Upper lobe of left lung (tissue), 6 donors: ENCODE measurements around the gene VWA3A. TPM values are rescaled to one million over a fixed set of nuclear protein-coding genes. Genes with fewer than 3 reads are reported as not detected.
A peak's percentile ranks its signal among the peaks of the same experiment; 100 is the strongest.

ENCODE experiments used
- ATAC-seq, 2 donors: fragments of 200-7000 bp; cut with Tn5 transposase; one replicate each; pipeline ENCODE4 v1.9.1; 2022; ENCODE audit warnings: mild to moderate bottlenecking in 2 of 2, moderate library complexity in 2 of 2; ENCODE audit not compliant: low FRiP score in 2 of 2
- DNase-seq, 2 donors: peaks; one replicate each; pipeline ENCODE4 v3.0.0-alpha.2; 2019 to 2020
- H3K27ac ChIP-seq, 4 donors: fragments of 200-600 bp; sonication (generic); one replicate each; pipeline ENCODE4 v1.5.1; 2016 to 2019
- H3K27me3 ChIP-seq, 4 donors: fragments of 200-600 bp; sonication (generic); one replicate each; pipeline ENCODE4 v1.5.1; 2017 to 2019
- H3K36me3 ChIP-seq, 4 donors: fragments of 200-600 bp; sonication (generic); one replicate each; pipeline ENCODE4 v1.5.1; 2016 to 2019
- H3K4me1 ChIP-seq, 4 donors: fragments of 200-600 bp; sonication (generic); one replicate each; pipeline ENCODE4 v1.5.1; 2018 to 2019
- H3K4me3 ChIP-seq, 4 donors: fragments of 200-600 bp; sonication (generic); one replicate each; pipeline ENCODE4 v1.5.1; 2017 to 2019; ENCODE audit warnings: mild to moderate bottlenecking in 2 of 4, moderate library complexity in 1 of 4
- H3K9me3 ChIP-seq, 4 donors: fragments of 200-600 bp; sonication (generic); one replicate each; pipeline ENCODE4 v1.5.1; 2018 to 2019
- EP300 ChIP-seq, 4 donors: sonication (generic); formaldehyde crosslinking; IDR thresholded peaks; one replicate each; pipeline ENCODE4 v1.5.1; 2017; ENCODE audit warnings: antibody characterized with exemption in 4 of 4, control low read depth in 2 of 4
- POLR2A ChIP-seq, 4 donors: fragments of 450-650 bp; IDR thresholded peaks; one replicate each; pipeline ENCODE4 v1.5.1; 2016 to 2017; ENCODE audit warnings: antibody characterized with exemption in 4 of 4, mild to moderate bottlenecking in 2 of 4
- POLR2AphosphoS5 ChIP-seq, 2 donors: sonication (generic); formaldehyde crosslinking; IDR thresholded peaks; one replicate each; pipeline ENCODE4 v1.5.1; 2017; ENCODE audit warnings: antibody characterized with exemption in 2 of 2
- WGBS, 2 donors: methylation state at CpG; one replicate each; pipeline ENCODE4 v1.1.5; 2017 to 2018; 5-methylcytosine and 5-hydroxymethylcytosine counted together
- total RNA-seq, 6 donors: library from RNA; depleted of rRNA in 4 of 6; stranded (reverse); fragments of >200 nt in 4 of 6; gene quantifications; one replicate each; pipeline versions ENCODE4 v1.1.0 to v1.2.1, GENCODE V29; 2016 to 2021
- TF ChIP-seq, protein P1 (sequence below), 6 experiments: fragments of 450-650 bp in 4 of 6; fragments of 200-600 bp in 2 of 6; sonication (generic) in 2 of 6; IDR thresholded peaks; one replicate each; pipeline ENCODE4 v1.5.1; 2016 to 2019; ENCODE audit warnings: antibody characterized with exemption in 6 of 6
- donor health status: DM: no; HTN: no; CAD: no; lungs with moderate emphysema.
- donor health status: DM: no; HTN: yes; CAD: no; lungs with severe emphysema.

VWA3A gene
- total RNA-seq, 6 donors from 2014 or later: 0.43 to 47.8 (median 14.9) TPM

DNA sequence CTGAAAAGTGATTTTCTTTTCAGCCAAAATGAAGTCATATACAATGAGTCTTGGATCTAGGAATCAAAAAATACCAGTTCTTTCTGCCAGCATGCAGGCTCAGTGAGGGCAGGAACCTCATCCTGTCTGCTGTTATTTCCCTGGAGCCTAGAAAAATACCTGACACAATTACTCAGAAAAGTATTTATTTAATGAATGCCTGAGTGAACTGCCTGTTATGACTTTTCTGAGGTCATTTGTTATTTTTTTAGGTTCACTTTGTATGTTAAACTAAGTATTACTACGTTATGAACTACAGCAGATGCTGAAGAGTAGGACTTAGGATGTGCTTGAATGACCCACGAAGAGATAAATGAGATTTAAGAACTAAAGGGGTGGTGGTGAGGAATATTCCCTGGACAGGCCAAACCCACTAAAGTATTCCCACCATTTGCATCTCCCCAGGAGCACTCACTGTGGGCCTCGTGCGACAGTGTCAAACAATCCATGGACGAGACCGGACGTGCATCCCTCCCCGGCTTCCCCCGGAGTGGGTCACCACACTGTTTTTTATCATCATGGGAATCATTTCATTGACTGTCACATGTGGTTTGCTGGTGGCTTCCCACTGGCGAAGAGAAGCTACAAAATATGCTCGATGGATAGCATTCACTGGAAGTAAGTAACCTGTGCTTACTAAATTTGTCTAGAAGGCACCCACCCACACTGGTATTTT lies 17.1 kb upstream of the VWA3A start:
- ATAC-seq (no peak), DNase-seq (peak in 1 of 2 donors; percentile 2)
- TF ChIP-seq EP300 (IDR thresholded peaks at IDR 0.05) (no peak), POLR2A (IDR thresholded peaks at IDR 0.05) (no peak), POLR2AphosphoS5 (IDR thresholded peaks at IDR 0.05) (no peak)
- TF ChIP-seq, protein P1, sequence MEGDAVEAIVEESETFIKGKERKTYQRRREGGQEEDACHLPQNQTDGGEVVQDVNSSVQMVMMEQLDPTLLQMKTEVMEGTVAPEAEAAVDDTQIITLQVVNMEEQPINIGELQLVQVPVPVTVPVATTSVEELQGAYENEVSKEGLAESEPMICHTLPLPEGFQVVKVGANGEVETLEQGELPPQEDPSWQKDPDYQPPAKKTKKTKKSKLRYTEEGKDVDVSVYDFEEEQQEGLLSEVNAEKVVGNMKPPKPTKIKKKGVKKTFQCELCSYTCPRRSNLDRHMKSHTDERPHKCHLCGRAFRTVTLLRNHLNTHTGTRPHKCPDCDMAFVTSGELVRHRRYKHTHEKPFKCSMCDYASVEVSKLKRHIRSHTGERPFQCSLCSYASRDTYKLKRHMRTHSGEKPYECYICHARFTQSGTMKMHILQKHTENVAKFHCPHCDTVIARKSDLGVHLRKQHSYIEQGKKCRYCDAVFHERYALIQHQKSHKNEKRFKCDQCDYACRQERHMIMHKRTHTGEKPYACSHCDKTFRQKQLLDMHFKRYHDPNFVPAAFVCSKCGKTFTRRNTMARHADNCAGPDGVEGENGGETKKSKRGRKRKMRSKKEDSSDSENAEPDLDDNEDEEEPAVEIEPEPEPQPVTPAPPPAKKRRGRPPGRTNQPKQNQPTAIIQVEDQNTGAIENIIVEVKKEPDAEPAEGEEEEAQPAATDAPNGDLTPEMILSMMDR (IDR thresholded peaks at IDR 0.05): no peak
- H3K4me1 ChIP-seq: peaks cover 0 to 8% (median 6%) of the 10 kb centered on the region in 4 donors
- no peak overlapping the region for H3K27ac ChIP-seq
- H3K36me3 ChIP-seq: peaks cover 0 to 17% (median 0%) of the 10 kb centered on the region in 4 donors
- 87 to 93% methylated on average over 11 of the region's 11 CpGs for WGBS, 2 donors
- H3K9me3 ChIP-seq: no peaks in the 10 kb centered on the region
- H3K4me3 ChIP-seq: no peak overlapping the region
- no peaks in the 10 kb centered on the region for H3K27me3 ChIP-seq

DNA sequence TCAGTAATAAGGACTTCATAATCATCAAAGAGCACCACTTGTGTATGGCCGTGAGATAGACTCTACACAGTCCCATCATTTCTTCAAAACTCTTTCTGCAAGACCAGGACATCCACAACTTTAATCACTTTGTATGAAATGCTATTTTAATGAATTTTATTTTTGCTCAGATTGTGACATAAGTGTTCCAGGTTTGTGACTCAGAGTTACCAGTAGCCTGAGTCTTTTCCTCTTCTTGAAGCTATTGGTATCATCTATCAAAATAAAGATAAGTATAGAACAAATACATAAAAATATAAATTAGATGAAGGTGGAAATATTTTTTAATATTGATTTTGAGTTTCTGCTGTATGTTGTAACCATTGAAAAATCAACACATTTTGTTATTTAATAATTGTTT lies 16.6 kb upstream of the VWA3A start:
- H3K27me3 ChIP-seq: no peaks in the 10 kb centered on the region
- TF ChIP-seq EP300 (IDR thresholded peaks at IDR 0.05) (no peak), POLR2AphosphoS5 (IDR thresholded peaks at IDR 0.05) (no peak), POLR2A (IDR thresholded peaks at IDR 0.05) (no peak)
- TF ChIP-seq, protein P1 (IDR thresholded peaks at IDR 0.05): no peak
- H3K36me3 ChIP-seq: peaks cover 0 to 19% (median 0%) of the 10 kb centered on the region in 4 donors
- ATAC-seq (no peak), DNase-seq (no peak)
- H3K4me1 ChIP-seq: peaks cover 0 to 6% (median 0%) of the 10 kb centered on the region in 4 donors
- no peak overlapping the region for H3K27ac ChIP-seq
- 90 to 97% methylated on average over 1 of the region's 1 CpG for WGBS, 2 donors
- H3K4me3 ChIP-seq: no peak overlapping the region
- H3K9me3 ChIP-seq: no peaks in the 10 kb centered on the region

GRCh38 chr16:22077700-22078313 lies 14.5 kb upstream of the VWA3A start:
- 42 to 50% methylated on average over 8 of the region's 8 CpGs for WGBS, 2 donors
- peak in 1 of 2 donors; percentile 41 for DNase-seq
- ATAC-seq: peak; percentile 73 to 77

DNA sequence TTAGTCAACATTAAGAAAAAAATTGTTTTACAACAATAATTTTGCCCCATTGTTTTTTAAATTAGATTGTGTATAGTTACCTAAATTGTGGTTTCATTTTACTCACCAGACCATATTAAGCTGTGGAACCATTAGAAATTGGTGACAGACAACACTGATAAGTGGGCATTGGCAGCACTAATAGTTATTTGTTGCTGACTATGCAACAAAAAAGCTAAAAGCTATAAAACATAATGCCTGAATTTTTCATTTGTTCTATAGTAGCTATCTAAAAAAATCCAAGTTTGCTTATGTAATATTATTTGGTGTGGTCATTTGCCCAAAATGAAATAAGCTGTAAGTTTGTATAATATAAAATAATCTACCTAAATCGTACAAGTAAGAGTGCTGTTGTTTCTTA lies 13.7 kb upstream of the VWA3A start:
- peaks cover 0 to 19% (median 0%) of the 10 kb centered on the region in 4 donors for H3K36me3 ChIP-seq
- no peak for ATAC-seq
- no peaks in the 10 kb centered on the region for H3K4me1 ChIP-seq
- 74 to 75% methylated on average over 1 of the region's 1 CpG for whole genome bisulfite sequencing, 2 donors
- no peak for DNase-seq
- H3K27me3 ChIP-seq: no peaks in the 10 kb centered on the region
- H3K9me3 ChIP-seq: no peaks in the 10 kb centered on the region
- TF ChIP-seq POLR2AphosphoS5 (IDR thresholded peaks at IDR 0.05): no peak
- no peak for TF ChIP-seq EP300 (IDR thresholded peaks at IDR 0.05)
- TF ChIP-seq POLR2A (IDR thresholded peaks at IDR 0.05): no peak
- TF ChIP-seq, protein P1 (IDR thresholded peaks at IDR 0.05): no peak
- no peak overlapping the region for H3K27ac ChIP-seq
- H3K4me3 ChIP-seq: no peak overlapping the region

More at GRCh38 chr16:22077700-22078313, 14.5 kb upstream of the VWA3A start:
- TF ChIP-seq, protein P1 (IDR thresholded peaks at IDR 0.05): peak; percentile 49 to 72 (median 64)
- TF ChIP-seq EP300 (IDR thresholded peaks at IDR 0.05): no peak
- no peak for TF ChIP-seq POLR2AphosphoS5 (IDR thresholded peaks at IDR 0.05)
- TF ChIP-seq POLR2A (IDR thresholded peaks at IDR 0.05): no peak
- Histone ChIP-seq H3K27ac (no peak overlapping the region), H3K4me1 (no peaks in the 10 kb centered on the region), H3K4me3 (no peak overlapping the region), H3K36me3 (peaks cover 0 to 19% (median 0%) of the 10 kb centered on the region in 4 donors), H3K27me3 (no peaks in the 10 kb centered on the region), H3K9me3 (no peaks in the 10 kb centered on the region)
